HEK293 (cell line): Measurements from ENCODE around the gene RIN3.

Experiments
- CTCF ChIA-PET: fragments of 350-600 bp; formaldehyde crosslinking; extraction: SDS; loops from one replicate; lab custom pipeline; 2021; ENCODE audit warnings: antibody characterized with exemption; lab: Yijun Ruan, JAX
- POLR2A ChIA-PET: fragments of 300-600 bp; formaldehyde crosslinking; extraction: SDS; loops from one replicate; lab custom pipeline; 2020; ENCODE audit warnings: antibody characterized with exemption, inconsistent platforms; lab: Yijun Ruan, JAX
- H3K27ac ChIP-seq: fragments of 200-500 bp; sonication (Bioruptor generic); 2 replicates; pipeline ENCODE4 v1.5.1; 2014; ENCODE audit warnings: low read depth, low read length, control low read depth, inconsistent platforms; ENCODE audit errors: extremely low read depth
- H3K36me3 ChIP-seq, 2 experiments: fragments of 200-500 bp in 1 of 2; sonication (Bioruptor generic) in 1 of 2; 1 replicate in 1 of 2; 2 replicates in 1 of 2; pipeline ENCODE4 v1.5.1; 2014 to 2017; ENCODE audit warnings: inconsistent platforms in 2 of 2, low read length in 2 of 2; ENCODE audit not compliant: control insufficient read depth in 2 of 2, insufficient read depth in 1 of 2
- H3K4me1 ChIP-seq: fragments of 200-500 bp; sonication (Bioruptor generic); 2 replicates; pipeline ENCODE4 v1.5.1; 2014; ENCODE audit warnings: mild to moderate bottlenecking, low read length, inconsistent platforms; ENCODE audit not compliant: control insufficient read depth, insufficient read depth
- H3K4me3 ChIP-seq: 2 replicates; pipeline ENCODE4 v1.5.1; 2011; ENCODE audit warnings: low read depth, mild to moderate bottlenecking, control low read depth, low read length, moderate library complexity
- H3K9me3 ChIP-seq: fragments of 200-500 bp; sonication (Bioruptor generic); 2 replicates; pipeline ENCODE4 v1.5.1; 2014; ENCODE audit warnings: low read depth, low read length, inconsistent platforms; ENCODE audit not compliant: control insufficient read depth, insufficient read depth
- KLF7 ChIP-seq: fragments of 450-650 bp; formaldehyde crosslinking; IDR thresholded peaks from 2 replicates; pipeline ENCODE4 v1.5.1; 2016; ENCODE audit warnings: missing biosample characterization, missing genetic modification characterization, borderline replicate concordance
- SCRT2 ChIP-seq: fragments of 450-650 bp; formaldehyde crosslinking; IDR thresholded peaks from 2 replicates; pipeline ENCODE4 v1.5.1; 2016; ENCODE audit warnings: missing biosample characterization, missing genetic modification characterization
- TRIM28 ChIP-seq: IDR thresholded peaks from 2 replicates; pipeline ENCODE4 v1.6.1; 2011; ENCODE audit warnings: low read length, control low read depth, borderline replicate concordance
- ZNF114 ChIP-seq: fragments of 450-650 bp; formaldehyde crosslinking; IDR thresholded peaks from 2 replicates; pipeline ENCODE4 v1.5.0; 2017; ENCODE audit warnings: missing biosample characterization, missing genetic modification characterization
- ZNF174 ChIP-seq: fragments of 450-650 bp; formaldehyde crosslinking; IDR thresholded peaks from 2 replicates; pipeline ENCODE4 v1.5.0; 2017; ENCODE audit warnings: missing biosample characterization, mild to moderate bottlenecking, missing genetic modification characterization
- ZNF2 ChIP-seq: fragments of 450-650 bp; formaldehyde crosslinking; IDR thresholded peaks from 2 replicates; pipeline ENCODE4 v1.5.1; 2016; ENCODE audit warnings: missing biosample characterization, missing genetic modification characterization
- ZNF266 ChIP-seq: fragments of 450-650 bp; formaldehyde crosslinking; IDR thresholded peaks from 2 replicates; pipeline ENCODE4 v1.5.1; 2016; ENCODE audit warnings: missing biosample characterization, missing genetic modification characterization, low read depth
- ZNF335 ChIP-seq: fragments of 450-650 bp; formaldehyde crosslinking; conservative IDR thresholded peaks from 2 replicates; pipeline ENCODE4 v1.5.1; 2016; ENCODE audit warnings: missing biosample characterization, missing genetic modification characterization
- ZNF433 ChIP-seq: fragments of 450-650 bp; formaldehyde crosslinking; IDR thresholded peaks from 2 replicates; pipeline ENCODE4 v1.5.1; 2016; ENCODE audit warnings: missing biosample characterization, missing genetic modification characterization, low read depth
- ZNF510 ChIP-seq: fragments of 450-650 bp; formaldehyde crosslinking; IDR thresholded peaks from 2 replicates; pipeline ENCODE4 v1.5.1; 2018; ENCODE audit warnings: mild to moderate bottlenecking, missing genetic modification characterization, missing biosample characterization; ENCODE audit not compliant: insufficient replicate concordance
- ZNF561 ChIP-seq: fragments of 450-650 bp; IDR thresholded peaks from 2 replicates; pipeline ENCODE4 v1.5.1; 2018; ENCODE audit warnings: missing biosample characterization, missing genetic modification characterization, borderline replicate concordance
- ZNF677 ChIP-seq: fragments of 450-650 bp; IDR thresholded peaks from 2 replicates; pipeline ENCODE4 v1.5.0; 2018; ENCODE audit warnings: missing biosample characterization, mild to moderate bottlenecking, missing genetic modification characterization, moderate library complexity
- ZNF76 ChIP-seq: fragments of 450-650 bp; formaldehyde crosslinking; IDR thresholded peaks from 2 replicates; pipeline ENCODE4; 2016; ENCODE audit warnings: low read depth, missing biosample characterization, missing genetic modification characterization, borderline replicate concordance
- ZSCAN30 ChIP-seq: fragments of 450-650 bp; IDR thresholded peaks from 2 replicates; pipeline ENCODE4 v1.5.1; 2018; ENCODE audit warnings: missing biosample characterization, mild to moderate bottlenecking, missing genetic modification characterization, moderate library complexity
- TF ChIP-seq, protein P1 (sequence below): fragments of 450-650 bp; formaldehyde crosslinking; IDR thresholded peaks from 2 replicates; pipeline ENCODE4 v1.5.1; 2017; ENCODE audit warnings: missing biosample characterization, mild to moderate bottlenecking, missing genetic modification characterization, moderate library complexity
- TF ChIP-seq, protein P2 (sequence below): fragments of 450-650 bp; formaldehyde crosslinking; IDR thresholded peaks from 2 replicates; pipeline ENCODE4 v1.5.1; 2016; ENCODE audit warnings: missing biosample characterization, missing genetic modification characterization, borderline replicate concordance
- TF ChIP-seq, protein P3 (sequence below): IDR thresholded peaks from 2 replicates; pipeline ENCODE4 v1.6.1; 2011; ENCODE audit warnings: mild to moderate bottlenecking, low read depth, low read length, borderline replicate concordance

The RIN3 gene

DNA sequence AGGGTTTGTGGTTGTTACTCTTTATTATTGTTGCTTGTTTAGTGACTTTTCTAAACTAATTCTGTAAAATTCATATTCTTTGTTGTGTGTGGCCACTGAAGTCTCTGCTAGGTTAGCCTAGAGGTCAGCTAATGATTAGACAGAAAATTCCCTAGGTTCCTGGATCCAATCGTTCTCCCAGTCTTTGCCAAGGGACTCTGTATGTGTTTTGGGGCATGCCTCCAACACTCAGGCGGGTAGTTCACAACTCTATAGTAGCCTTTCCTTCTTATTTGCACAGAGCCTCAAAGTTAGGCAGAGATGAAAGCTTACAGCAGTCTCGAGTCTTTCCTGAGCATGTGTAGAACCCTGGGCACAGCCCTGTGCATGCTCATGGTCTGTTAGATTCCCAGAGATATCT is 32.7 kb upstream of the RIN3 start:
- ChIA-PET CTCF (interaction anchor here (0.6 to 1.1 kb wide), 2 partner anchors 76 to 350 kb away, joined by 3 to 4 read pairs; no protein-coding TSS in a partner anchor), POLR2A (no interaction called here)
- no peak overlapping the region for H3K27ac ChIP-seq
- no peaks in the 10 kb centered on the region for H3K9me3 ChIP-seq
- no peak for TF ChIP-seq ZSCAN30 (tag by site-specific recombination)
- H3K4me1 ChIP-seq, result no peaks in the 10 kb centered on the region
- H3K4me3 ChIP-seq, result no peak overlapping the region
- no peaks in the 10 kb centered on the region for H3K36me3 ChIP-seq

- no peaks in the 10 kb centered on the region for H3K9me3 ChIP-seq
- TF ChIP-seq ZNF2 (tag by site-specific recombination), result no peak
- TF ChIP-seq ZNF677, result peak; percentile 56
- H3K27ac ChIP-seq, result no peak overlapping the region
- H3K36me3 ChIP-seq, result no peaks in the 10 kb centered on the region
- CTCF ChIA-PET, result interaction anchor here (0.6 to 1.1 kb wide), 3 partner anchors 18 to 350 kb away, joined by 3 to 4 read pairs (median 3); no protein-coding TSS in a partner anchor
- no peaks in the 10 kb centered on the region for H3K4me1 ChIP-seq
- no peak overlapping the region for H3K4me3 ChIP-seq
- POLR2A ChIA-PET, result no interaction called here
Observed at GRCh38 chr14:92481386-92481785, 32.2 kb upstream of the RIN3 start.

DNA sequence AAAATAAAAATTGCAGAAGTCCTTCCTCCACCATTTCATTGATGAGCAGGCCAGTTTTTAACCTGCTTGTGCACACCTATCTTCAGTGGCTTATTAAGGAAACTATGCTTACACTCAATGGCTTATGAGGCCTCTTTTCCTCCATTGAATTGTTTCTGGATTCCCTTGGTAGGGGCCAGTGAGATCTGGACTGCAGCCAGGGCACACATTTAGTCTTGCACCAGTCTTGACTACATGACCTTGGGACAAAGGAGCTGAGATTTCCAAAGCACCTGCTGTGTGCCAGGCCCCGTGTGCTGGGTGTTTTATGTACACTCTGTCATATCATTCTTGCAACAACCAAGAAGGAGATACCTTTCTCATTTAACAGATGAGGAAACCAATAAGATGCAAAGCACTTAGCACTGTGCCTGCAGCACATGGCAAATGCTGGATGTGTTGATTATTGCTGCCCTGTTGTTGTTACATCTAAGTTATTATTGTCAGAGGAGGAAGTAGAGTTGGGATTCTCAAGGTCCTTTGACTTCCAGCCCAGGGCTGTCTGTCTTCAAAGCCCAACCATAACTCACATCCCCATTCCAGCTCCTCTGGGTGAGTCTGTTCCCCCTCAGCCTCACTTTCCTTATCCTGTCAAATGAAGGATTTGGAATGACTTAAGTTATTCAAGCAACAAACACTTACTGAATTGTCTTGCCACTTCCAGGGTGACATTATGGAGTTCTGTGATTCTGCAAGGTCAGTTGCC is 31.6 kb upstream of the RIN3 start:
- TF ChIP-seq ZNF510 (tag by site-specific recombination) (peak; percentile 96), ZNF114 (tag by site-specific recombination) (no peak), ZNF266 (tag by site-specific recombination) (no peak)
- TF ChIP-seq, protein P1, sequence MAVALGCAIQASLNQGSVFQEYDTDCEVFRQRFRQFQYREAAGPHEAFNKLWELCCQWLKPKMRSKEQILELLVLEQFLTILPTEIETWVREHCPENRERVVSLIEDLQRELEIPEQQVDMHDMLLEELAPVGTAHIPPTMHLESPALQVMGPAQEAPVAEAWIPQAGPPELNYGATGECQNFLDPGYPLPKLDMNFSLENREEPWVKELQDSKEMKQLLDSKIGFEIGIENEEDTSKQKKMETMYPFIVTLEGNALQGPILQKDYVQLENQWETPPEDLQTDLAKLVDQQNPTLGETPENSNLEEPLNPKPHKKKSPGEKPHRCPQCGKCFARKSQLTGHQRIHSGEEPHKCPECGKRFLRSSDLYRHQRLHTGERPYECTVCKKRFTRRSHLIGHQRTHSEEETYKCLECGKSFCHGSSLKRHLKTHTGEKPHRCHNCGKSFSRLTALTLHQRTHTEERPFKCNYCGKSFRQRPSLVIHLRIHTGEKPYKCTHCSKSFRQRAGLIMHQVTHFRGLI, result peak; percentile 61
- no peak overlapping the region for H3K27ac ChIP-seq
- CTCF ChIA-PET, result interaction anchor here (0.6 to 1.1 kb wide), 4 partner anchors 17 to 1056 kb away, joined by 3 to 4 read pairs (median 3); no protein-coding TSS in a partner anchor
- POLR2A ChIA-PET, result no interaction called here
- no peaks in the 10 kb centered on the region for H3K36me3 ChIP-seq
- no peaks in the 10 kb centered on the region for H3K4me1 ChIP-seq
- H3K9me3 ChIP-seq, result no peaks in the 10 kb centered on the region
- no peak overlapping the region for H3K4me3 ChIP-seq

DNA sequence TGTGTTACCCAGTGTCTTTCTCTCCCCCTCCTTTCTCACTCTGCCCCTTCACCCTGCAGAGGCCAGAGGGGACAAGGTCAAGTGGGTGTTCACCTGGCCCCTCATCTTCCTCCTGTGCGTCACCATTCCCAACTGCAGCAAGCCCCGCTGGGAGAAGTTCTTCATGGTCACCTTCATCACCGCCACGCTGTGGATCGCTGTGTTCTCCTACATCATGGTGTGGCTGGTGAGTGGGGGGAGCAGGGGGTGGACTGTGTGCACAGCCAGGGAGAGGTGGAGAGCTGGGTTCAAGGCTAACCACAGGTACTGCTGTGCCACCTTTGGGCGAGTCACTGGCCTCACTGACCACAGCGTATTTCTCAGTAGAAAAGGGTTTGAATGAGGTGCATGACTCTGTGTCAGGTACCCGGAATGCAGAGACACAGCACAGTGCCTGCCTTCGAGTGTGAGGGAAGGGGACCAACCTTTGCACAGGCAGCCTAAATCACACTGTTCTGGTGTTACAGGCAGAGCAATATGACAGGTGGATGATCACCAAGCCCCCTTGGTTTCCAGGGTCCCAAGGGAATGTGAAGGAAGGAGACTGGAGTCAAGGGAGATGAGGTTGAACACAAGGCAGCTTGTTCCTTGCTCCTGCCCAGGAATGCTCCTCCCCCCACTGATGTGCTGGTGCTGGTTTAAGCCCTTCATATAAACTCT is 30.8 kb upstream of the RIN3 start:
- H3K9me3 ChIP-seq, result no peaks in the 10 kb centered on the region
- H3K4me1 ChIP-seq, result no peaks in the 10 kb centered on the region
- H3K27ac ChIP-seq, result no peak overlapping the region
- no peaks in the 10 kb centered on the region for H3K36me3 ChIP-seq
- CTCF ChIA-PET, result interaction anchor here (0.6 to 0.8 kb wide), 3 partner anchors 82 to 1057 kb away, joined by 3 read pairs; no protein-coding TSS in a partner anchor
- POLR2A ChIA-PET, result no interaction called here
- no peak overlapping the region for H3K4me3 ChIP-seq
- TF ChIP-seq ZNF561 (tag by site-specific recombination) (no peak), TRIM28 (no peak), ZNF266 (tag by site-specific recombination) (no peak), SCRT2 (tag by site-specific recombination) (no peak), ZNF76 (tag by site-specific recombination) (no peak), ZNF433 (tag by site-specific recombination) (no peak), KLF7 (tag by site-specific recombination) (no peak), ZNF335 (no peak), ZNF174 (tag by site-specific recombination) (no peak)
- TF ChIP-seq, protein P2, sequence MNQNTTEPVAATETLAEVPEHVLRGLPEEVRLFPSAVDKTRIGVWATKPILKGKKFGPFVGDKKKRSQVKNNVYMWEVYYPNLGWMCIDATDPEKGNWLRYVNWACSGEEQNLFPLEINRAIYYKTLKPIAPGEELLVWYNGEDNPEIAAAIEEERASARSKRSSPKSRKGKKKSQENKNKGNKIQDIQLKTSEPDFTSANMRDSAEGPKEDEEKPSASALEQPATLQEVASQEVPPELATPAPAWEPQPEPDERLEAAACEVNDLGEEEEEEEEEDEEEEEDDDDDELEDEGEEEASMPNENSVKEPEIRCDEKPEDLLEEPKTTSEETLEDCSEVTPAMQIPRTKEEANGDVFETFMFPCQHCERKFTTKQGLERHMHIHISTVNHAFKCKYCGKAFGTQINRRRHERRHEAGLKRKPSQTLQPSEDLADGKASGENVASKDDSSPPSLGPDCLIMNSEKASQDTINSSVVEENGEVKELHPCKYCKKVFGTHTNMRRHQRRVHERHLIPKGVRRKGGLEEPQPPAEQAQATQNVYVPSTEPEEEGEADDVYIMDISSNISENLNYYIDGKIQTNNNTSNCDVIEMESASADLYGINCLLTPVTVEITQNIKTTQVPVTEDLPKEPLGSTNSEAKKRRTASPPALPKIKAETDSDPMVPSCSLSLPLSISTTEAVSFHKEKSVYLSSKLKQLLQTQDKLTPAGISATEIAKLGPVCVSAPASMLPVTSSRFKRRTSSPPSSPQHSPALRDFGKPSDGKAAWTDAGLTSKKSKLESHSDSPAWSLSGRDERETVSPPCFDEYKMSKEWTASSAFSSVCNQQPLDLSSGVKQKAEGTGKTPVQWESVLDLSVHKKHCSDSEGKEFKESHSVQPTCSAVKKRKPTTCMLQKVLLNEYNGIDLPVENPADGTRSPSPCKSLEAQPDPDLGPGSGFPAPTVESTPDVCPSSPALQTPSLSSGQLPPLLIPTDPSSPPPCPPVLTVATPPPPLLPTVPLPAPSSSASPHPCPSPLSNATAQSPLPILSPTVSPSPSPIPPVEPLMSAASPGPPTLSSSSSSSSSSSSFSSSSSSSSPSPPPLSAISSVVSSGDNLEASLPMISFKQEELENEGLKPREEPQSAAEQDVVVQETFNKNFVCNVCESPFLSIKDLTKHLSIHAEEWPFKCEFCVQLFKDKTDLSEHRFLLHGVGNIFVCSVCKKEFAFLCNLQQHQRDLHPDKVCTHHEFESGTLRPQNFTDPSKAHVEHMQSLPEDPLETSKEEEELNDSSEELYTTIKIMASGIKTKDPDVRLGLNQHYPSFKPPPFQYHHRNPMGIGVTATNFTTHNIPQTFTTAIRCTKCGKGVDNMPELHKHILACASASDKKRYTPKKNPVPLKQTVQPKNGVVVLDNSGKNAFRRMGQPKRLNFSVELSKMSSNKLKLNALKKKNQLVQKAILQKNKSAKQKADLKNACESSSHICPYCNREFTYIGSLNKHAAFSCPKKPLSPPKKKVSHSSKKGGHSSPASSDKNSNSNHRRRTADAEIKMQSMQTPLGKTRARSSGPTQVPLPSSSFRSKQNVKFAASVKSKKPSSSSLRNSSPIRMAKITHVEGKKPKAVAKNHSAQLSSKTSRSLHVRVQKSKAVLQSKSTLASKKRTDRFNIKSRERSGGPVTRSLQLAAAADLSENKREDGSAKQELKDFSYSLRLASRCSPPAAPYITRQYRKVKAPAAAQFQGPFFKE (tag by site-specific recombination), result no peak
- TF ChIP-seq, protein P3, sequence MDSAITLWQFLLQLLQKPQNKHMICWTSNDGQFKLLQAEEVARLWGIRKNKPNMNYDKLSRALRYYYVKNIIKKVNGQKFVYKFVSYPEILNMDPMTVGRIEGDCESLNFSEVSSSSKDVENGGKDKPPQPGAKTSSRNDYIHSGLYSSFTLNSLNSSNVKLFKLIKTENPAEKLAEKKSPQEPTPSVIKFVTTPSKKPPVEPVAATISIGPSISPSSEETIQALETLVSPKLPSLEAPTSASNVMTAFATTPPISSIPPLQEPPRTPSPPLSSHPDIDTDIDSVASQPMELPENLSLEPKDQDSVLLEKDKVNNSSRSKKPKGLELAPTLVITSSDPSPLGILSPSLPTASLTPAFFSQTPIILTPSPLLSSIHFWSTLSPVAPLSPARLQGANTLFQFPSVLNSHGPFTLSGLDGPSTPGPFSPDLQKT, result no peak
